ENCODE measurements around the gene HSPG2. TPM values are rescaled to one million over a fixed set of nuclear protein-coding genes. Genes with fewer than 3 reads are reported as not detected.
"Not testable (repeated sequence)": the region's sequence is repeated elsewhere in the genome, so short reads cannot be mapped to it uniquely, and the experiment has no call there.

The HSPG2 gene
- total RNA-seq, 2 donors from 2014 or later = 1.2 to 1.6 TPM

GRCh38 chr1:21785764-21786163 lies 151.3 kb downstream of the HSPG2 start:
- DNase-seq; H3K9me3 ChIP-seq (ENCODE audit: control insufficient read depth, low read length, poor library complexity, severe bottlenecking); H3K36me3 Mint-ChIP-seq (ENCODE audit: low read depth); ATAC-seq; H3K4me3 Mint-ChIP-seq; H3K27me3 Mint-ChIP-seq; H3K27ac Mint-ChIP-seq: not testable (repeated sequence)
- peaks cover 18% of the 10 kb centered on the region for H3K4me1 Mint-ChIP-seq

GRCh38 chr1:21783679-21784603 lies 153.2 kb downstream of the HSPG2 start:
- Mint-ChIP-seq H3K27me3 (peaks cover 6% of the 10 kb centered on the region), H3K27ac (peak overlapping the region; percentile 99), H3K4me3 (peak overlapping the region; percentile 96), H3K36me3 (ENCODE audit: low read depth) (peaks cover 9% of the 10 kb centered on the region), H3K4me1 (peaks cover 28% of the 10 kb centered on the region)
- ATAC-seq (no peak), DNase-seq (no peak)
- no peaks in the 10 kb centered on the region for H3K9me3 ChIP-seq (ENCODE audit: control insufficient read depth, low read length, poor library complexity, severe bottlenecking)

GRCh38 chr1:21782868-21783678 lies 154.0 kb downstream of the HSPG2 start, which contains the start of gene USP48:
USP48 (minus strand) TSS chr1:21783149; CDS start chr1:21782957, 192 bp downstream.
- Mint-ChIP-seq H3K4me3 (peak within 1 kb of the TSS; percentile 96), H3K4me1 (peaks cover 31% of the 10 kb centered on the region), H3K27me3 (peaks cover 6% of the 10 kb centered on the region), H3K36me3 (ENCODE audit: low read depth) (peaks cover 9% of the 10 kb centered on the region), H3K27ac (peak within 1 kb of the TSS; percentile 99)
- ATAC-seq = peak; percentile 88
- peak; percentile 95 to 97 (median 96) for DNase-seq
- no peaks in the 10 kb centered on the region for H3K9me3 ChIP-seq (ENCODE audit: control insufficient read depth, low read length, poor library complexity, severe bottlenecking)

- peak overlapping the region; percentile 96 for H3K4me3 Mint-ChIP-seq
- no peaks in the 10 kb centered on the region for H3K9me3 ChIP-seq (ENCODE audit: control insufficient read depth, low read length, poor library complexity, severe bottlenecking)
- H3K27me3 Mint-ChIP-seq = peaks cover 6% of the 10 kb centered on the region
- peaks cover 9% of the 10 kb centered on the region for H3K36me3 Mint-ChIP-seq (ENCODE audit: low read depth)
- peaks cover 34% of the 10 kb centered on the region for H3K4me1 Mint-ChIP-seq
- H3K27ac Mint-ChIP-seq = peak overlapping the region; percentile 99
- ATAC-seq (peak; percentile 24), DNase-seq (peak; percentile 33 to 44 (median 41))
Observed at GRCh38 chr1:21782349-21782867, 154.7 kb downstream of the HSPG2 start.

GRCh38 chr1:21781815-21782348 lies 155.2 kb downstream of the HSPG2 start:
- H3K27me3 Mint-ChIP-seq = peaks cover 2% of the 10 kb centered on the region
- peak overlapping the region; percentile 99 for H3K27ac Mint-ChIP-seq
- H3K4me1 Mint-ChIP-seq = peaks cover 34% of the 10 kb centered on the region
- peak overlapping the region; percentile 96 for H3K4me3 Mint-ChIP-seq
- no peaks in the 10 kb centered on the region for H3K9me3 ChIP-seq (ENCODE audit: control insufficient read depth, low read length, poor library complexity, severe bottlenecking)
- peak; percentile 5 for ATAC-seq
- peaks cover 8% of the 10 kb centered on the region for H3K36me3 Mint-ChIP-seq (ENCODE audit: low read depth)
- DNase-seq = no peak

GRCh38 chr1:21779613-21780521 lies 157.2 kb downstream of the HSPG2 start:
- H3K36me3 Mint-ChIP-seq (ENCODE audit: low read depth) = peaks cover 5% of the 10 kb centered on the region
- DNase-seq = no peak
- no peak for ATAC-seq
- H3K4me3 Mint-ChIP-seq = peak overlapping the region; percentile 80
- H3K4me1 Mint-ChIP-seq = peaks cover 37% of the 10 kb centered on the region
- H3K27ac Mint-ChIP-seq = peak overlapping the region; percentile 87
- H3K9me3 ChIP-seq (ENCODE audit: control insufficient read depth, low read length, poor library complexity, severe bottlenecking) = no peaks in the 10 kb centered on the region
- no peaks in the 10 kb centered on the region for H3K27me3 Mint-ChIP-seq

- no peak for DNase-seq
- peaks cover 39% of the 10 kb centered on the region for H3K4me1 Mint-ChIP-seq
- no peak overlapping the region for H3K27ac Mint-ChIP-seq
- H3K27me3 Mint-ChIP-seq = no peaks in the 10 kb centered on the region
- H3K36me3 Mint-ChIP-seq (ENCODE audit: low read depth) = peaks cover 4% of the 10 kb centered on the region
- H3K4me3 Mint-ChIP-seq = no peak overlapping the region
- ATAC-seq = no peak
- no peaks in the 10 kb centered on the region for H3K9me3 ChIP-seq (ENCODE audit: control insufficient read depth, low read length, poor library complexity, severe bottlenecking)
Observed at GRCh38 chr1:21778405-21778727, 158.7 kb downstream of the HSPG2 start.

GRCh38 chr1:21776925-21777324 lies 160.2 kb downstream of the HSPG2 start:
- H3K36me3 Mint-ChIP-seq (ENCODE audit: low read depth); DNase-seq; ATAC-seq; H3K27me3 Mint-ChIP-seq; H3K9me3 ChIP-seq (ENCODE audit: control insufficient read depth, low read length, poor library complexity, severe bottlenecking); H3K4me3 Mint-ChIP-seq: not testable (repeated sequence)
- Mint-ChIP-seq H3K27ac (peak overlapping the region; percentile 39), H3K4me1 (peaks cover 39% of the 10 kb centered on the region)

- Mint-ChIP-seq H3K27ac (peak overlapping the region; percentile 54), H3K27me3 (no peaks in the 10 kb centered on the region), H3K4me3 (no peak overlapping the region), H3K36me3 (ENCODE audit: low read depth) (no peaks in the 10 kb centered on the region), H3K4me1 (peaks cover 33% of the 10 kb centered on the region)
- no peak for DNase-seq
- ATAC-seq = no peak
- H3K9me3 ChIP-seq (ENCODE audit: control insufficient read depth, low read length, poor library complexity, severe bottlenecking) = no peaks in the 10 kb centered on the region
Observed at GRCh38 chr1:21775985-21776562, 161.0 kb downstream of the HSPG2 start.

GRCh38 chr1:21775550-21775914 lies 161.6 kb downstream of the HSPG2 start:
- ATAC-seq (no peak), DNase-seq (no peak)
- Mint-ChIP-seq H3K4me3 (no peak overlapping the region), H3K36me3 (ENCODE audit: low read depth) (no peaks in the 10 kb centered on the region), H3K27ac (peak overlapping the region; percentile 54), H3K4me1 (peaks cover 33% of the 10 kb centered on the region), H3K27me3 (no peaks in the 10 kb centered on the region)
- H3K9me3 ChIP-seq (ENCODE audit: control insufficient read depth, low read length, poor library complexity, severe bottlenecking) = no peaks in the 10 kb centered on the region

- Mint-ChIP-seq H3K36me3 (ENCODE audit: low read depth) (no peaks in the 10 kb centered on the region), H3K27ac (peak overlapping the region; percentile 54), H3K27me3 (no peaks in the 10 kb centered on the region), H3K4me3 (no peak overlapping the region), H3K4me1 (peaks cover 32% of the 10 kb centered on the region)
- ATAC-seq (no peak), DNase-seq (no peak)
- H3K9me3 ChIP-seq (ENCODE audit: control insufficient read depth, low read length, poor library complexity, severe bottlenecking) = no peaks in the 10 kb centered on the region
Observed at GRCh38 chr1:21774835-21775549, 162.1 kb downstream of the HSPG2 start.
